Activated naive CD4-positive, alpha-beta T cell treated with anti-CD3 and anti-CD28 coated beads, Interleukin-2, amount 50 U/mL, for 72 hours (primary cell): ENCODE measurements around the gene SRP9. TPM values are rescaled to one million over a fixed set of nuclear protein-coding genes. Genes with fewer than 3 reads are reported as not detected.

Experiments used
- total RNA-seq, 2 donors: library from RNA; stranded (reverse); gene quantifications; one replicate each; pipeline ENCODE4 v1.2.3, GENCODE V29; 2022

Gene SRP9
- total RNA-seq, 2 donors from 2014 or later: 245 to 281 TPM

Other genes with a start within 250 kb of the SRP9 start
- gene ENAH, start 124.7 kb upstream of the SRP9 start, total RNA-seq: under 1 TPM; 0.09 to 0.89 TPM
- 1 to 10 TPM; 3.1 TPM for gene EPHX1, start 32.3 kb downstream of the SRP9 start, total RNA-seq
- gene TMEM63A, start 104.6 kb downstream of the SRP9 start, total RNA-seq: 100 to 1,000 TPM in 1 of 2 donors, 10 to 100 TPM in 1; 67.8 to 115 TPM
- gene LEFTY1, start 111.3 kb downstream of the SRP9 start, total RNA-seq: under 1 TPM in 1 of 2 donors, not detected in 1; 0.54 TPM
- 100 to 1,000 TPM; 114 to 129 TPM for gene PYCR2, start 146.4 kb downstream of the SRP9 start, total RNA-seq
- not detected for gene LEFTY2, start 163.4 kb downstream of the SRP9 start, total RNA-seq
- 10 to 100 TPM; 15.9 to 29.6 TPM for gene SDE2, start 221.5 kb downstream of the SRP9 start, total RNA-seq